Liver (tissue), 9 donors: ENCODE measurements around the gene SEMA4C. TPM values are rescaled to one million over a fixed set of nuclear protein-coding genes. Genes with fewer than 3 reads are reported as not detected.

Experiments
- DNase-seq: peaks from one replicate; pipeline ENCODE4 v3.0.0-alpha.2; 2017; ENCODE audit warnings: low spot score
- H3K27ac ChIP-seq, 2 donors: one replicate each; pipeline ENCODE4 v1.7.0; 2013; ENCODE audit warnings: inconsistent platforms in 2 of 2, low read length in 2 of 2, control low read depth in 1 of 2, low read depth in 1 of 2, mild to moderate bottlenecking in 1 of 2
- H3K27me3 ChIP-seq, 4 donors: one replicate each; pipeline versions ENCODE4 v1.6.1 to v1.7.0; 2013; ENCODE audit warnings: low read length in 3 of 4, inconsistent platforms in 1 of 4, mild to moderate bottlenecking in 1 of 4, moderate library complexity in 1 of 4; ENCODE audit not compliant: control insufficient read depth in 4 of 4, insufficient read depth in 4 of 4
- H3K36me3 ChIP-seq, 4 donors: one replicate each; pipeline versions ENCODE4 v1.6.1 to v1.7.0; 2013; ENCODE audit warnings: low read length in 3 of 4, mild to moderate bottlenecking in 3 of 4, low read depth in 1 of 4, moderate library complexity in 1 of 4; ENCODE audit not compliant: control insufficient read depth in 4 of 4, insufficient read depth in 3 of 4
- H3K4me1 ChIP-seq, 4 donors: one replicate each; pipeline versions ENCODE4 v1.6.1 to v1.7.0; 2013; ENCODE audit warnings: low read length in 3 of 4, mild to moderate bottlenecking in 3 of 4, moderate library complexity in 1 of 4; ENCODE audit not compliant: control insufficient read depth in 4 of 4, insufficient read depth in 4 of 4
- H3K4me3 ChIP-seq, 3 donors: one replicate each; pipeline versions ENCODE4 v1.6.1 to v1.7.0; 2013; ENCODE audit warnings: low read length in 3 of 3, control low read depth in 1 of 3, low read depth in 1 of 3, mild to moderate bottlenecking in 1 of 3
- H3K9ac ChIP-seq, 2 donors: one replicate each; pipeline ENCODE4 v1.7.0; 2013; ENCODE audit warnings: low read length in 2 of 2, mild to moderate bottlenecking in 2 of 2, moderate library complexity in 2 of 2, control low read depth in 1 of 2, low read depth in 1 of 2
- H3K9me3 ChIP-seq, 4 donors: one replicate each; pipeline versions ENCODE4 v1.6.1 to v1.7.0; 2013; ENCODE audit warnings: low read length in 3 of 4; ENCODE audit not compliant: control insufficient read depth in 4 of 4
- ATF3 ChIP-seq: IDR thresholded peaks from 2 replicates; pipeline ENCODE4 v1.6.1; 2016; ENCODE audit warnings: antibody characterized with exemption
- CTCF ChIP-seq: fragments of 150-350 bp; IDR thresholded peaks from 2 replicates; pipeline ENCODE4 v1.5.1; 2017; ENCODE audit warnings: improper control_type of control experiment, low read depth, low read length; ENCODE audit not compliant: missing input control
- FOXA1 ChIP-seq: IDR thresholded peaks from 2 replicates; pipeline ENCODE4 v1.6.1; 2016; ENCODE audit warnings: antibody characterized with exemption
- FOXA2 ChIP-seq: IDR thresholded peaks from 2 replicates; pipeline ENCODE4 v1.6.1; 2016; ENCODE audit warnings: antibody characterized with exemption
- GABPA ChIP-seq, 2 donors: IDR thresholded peaks in 1 of 2; conservative IDR thresholded peaks in 1 of 2; 2 replicates each; pipeline ENCODE4 v1.6.1; 2016; ENCODE audit warnings: antibody characterized with exemption in 2 of 2, mild to moderate bottlenecking in 1 of 2, moderate library complexity in 1 of 2
- HNF4A ChIP-seq, 2 donors: conservative IDR thresholded peaks; 2 replicates each; pipeline ENCODE4 v1.6.1; 2016; ENCODE audit warnings: antibody characterized with exemption in 2 of 2, mild to moderate bottlenecking in 2 of 2
- JUND ChIP-seq, 2 donors: IDR thresholded peaks; 2 replicates each; pipeline ENCODE4 v1.6.1; 2016; ENCODE audit warnings: antibody characterized with exemption in 2 of 2
- MAX ChIP-seq: IDR thresholded peaks from 2 replicates; pipeline ENCODE4 v1.6.1; 2016; ENCODE audit warnings: antibody characterized with exemption
- NR2F2 ChIP-seq: IDR thresholded peaks from 2 replicates; pipeline ENCODE4 v1.6.1; 2016; ENCODE audit warnings: antibody characterized with exemption
- RAD21 ChIP-seq, 2 donors: IDR thresholded peaks; 2 replicates each; pipeline ENCODE4 v1.6.1; 2016; ENCODE audit warnings: antibody characterized with exemption in 2 of 2, mild to moderate bottlenecking in 2 of 2
- REST ChIP-seq: IDR thresholded peaks from 2 replicates; pipeline ENCODE4 v1.6.1; 2016; ENCODE audit warnings: antibody characterized with exemption, mild to moderate bottlenecking
- RXRA ChIP-seq, 2 donors: IDR thresholded peaks; 2 replicates each; pipeline ENCODE4 v1.6.1; 2017 to 2018; ENCODE audit warnings: antibody characterized with exemption in 2 of 2, mild to moderate bottlenecking in 1 of 2
- SP1 ChIP-seq: IDR thresholded peaks from 2 replicates; pipeline ENCODE4 v1.6.1; 2018; ENCODE audit warnings: antibody characterized with exemption, mild to moderate bottlenecking
- TAF1 ChIP-seq: conservative IDR thresholded peaks from 2 replicates; pipeline ENCODE4 v1.6.1; 2016; ENCODE audit warnings: antibody characterized with exemption, mild to moderate bottlenecking
- YY1 ChIP-seq: IDR thresholded peaks from 2 replicates; pipeline ENCODE4 v1.6.1; 2016; ENCODE audit warnings: antibody characterized with exemption, mild to moderate bottlenecking
- ZBTB33 ChIP-seq: IDR thresholded peaks from 2 replicates; pipeline ENCODE4 v1.6.1; 2016; ENCODE audit warnings: antibody characterized with exemption
- WGBS: extraction: QIAGEN DNeasy Blood & Tissue Kit; methylation state at CpG from one replicate; pipeline ENCODE4 v1.1.7; 2013; 5-methylcytosine and 5-hydroxymethylcytosine counted together
- polyA plus RNA-seq, 2 donors: library from polyadenylated mRNA; stranded (reverse) in 1 of 2; unstranded in 1 of 2; fragments of 200-250 nt in 1 of 2; fragments of >200 nt in 1 of 2; fragmentation: Nextera tagmentation in 1 of 2; extraction: Ambion mirVana in 1 of 2; gene quantifications; one replicate each; pipeline versions ENCODE4 v1.2.1 to v1.2.3, GENCODE V29; 2013 to 2015
- total RNA-seq, 2 donors: library from RNA; depleted of rRNA; stranded (reverse); fragments of >200 nt; gene quantifications; one replicate each; pipeline ENCODE4 v1.2.3, GENCODE V29; 2014
- donor health status: healthy.
- donor health status: healthy.
- donor health status: healthy.
- donor health status: healthy.
- donor health status: healthy.

The SEMA4C gene
- total and polyA plus RNA-seq, 4 donors: 3.7 to 23.2 (median 13.2) TPM

- Histone ChIP-seq H3K4me1 (peaks cover 0 to 16% (median 0%) of the 10 kb centered on the region in 4 donors), H3K27ac (no peak overlapping the region)
- WGBS: 77% methylated on average over 12 of the region's 12 CpGs
These were observed 18.5 kb upstream of the SEMA4C start for GRCh38 chr2:96888072-96889011.

More at GRCh38 chr2:96888072-96889011, 18.5 kb upstream of the SEMA4C start:
- no peaks in the 10 kb centered on the region for H3K9me3 ChIP-seq
- no peak for DNase-seq
- TF ChIP-seq ZBTB33: no peak
- no peak for TF ChIP-seq JUND (IDR thresholded peaks at IDR 0.05)
- TF ChIP-seq RXRA (IDR thresholded peaks at IDR 0.05): no peak
- TF ChIP-seq FOXA1: no peak
- TF ChIP-seq FOXA2: no peak
- TF ChIP-seq REST: no peak
- no peak for TF ChIP-seq RAD21 (IDR thresholded peaks at IDR 0.05)
- no peak for TF ChIP-seq ATF3
- TF ChIP-seq GABPA (IDR thresholded peaks at IDR 0.05 in 1 of 2, conservative IDR thresholded peaks at IDR 0.05 in 1 of 2): no peak
- no peak for TF ChIP-seq YY1
- no peak for TF ChIP-seq CTCF
- no peak for TF ChIP-seq NR2F2
- no peak for TF ChIP-seq HNF4A (conservative IDR thresholded peaks at IDR 0.05)
- TF ChIP-seq MAX: no peak
- no peak for TF ChIP-seq TAF1
- no peak for TF ChIP-seq SP1
- no peak overlapping the region for H3K4me3 ChIP-seq
- no peaks in the 10 kb centered on the region for H3K36me3 ChIP-seq
- H3K27me3 ChIP-seq: no peaks in the 10 kb centered on the region
- H3K9ac ChIP-seq: no peak overlapping the region
